BE2C (cell line): ENCODE measurements around the gene AKR1C2.

Experiments
- DNase-seq: peaks from one replicate; pipeline ENCODE4 v3.0.0-alpha.2; 2020
- H3K27me3 ChIP-seq: fragments of 250-450 bp; sonication (Bioruptor Pico); 2 replicates; pipeline ENCODE4 v1.5.1; 2020; ENCODE audit warnings: mild to moderate bottlenecking
- H3K36me3 ChIP-seq: fragments of 250-450 bp; sonication (Bioruptor Pico); 2 replicates; pipeline ENCODE4 v1.5.1; 2020; ENCODE audit warnings: mild to moderate bottlenecking
- H3K4me1 ChIP-seq: fragments of 250-450 bp; sonication (Bioruptor Pico); 2 replicates; pipeline ENCODE4 v1.5.1; 2020
- H3K4me3 ChIP-seq: 2 replicates; pipeline ENCODE4 v1.5.1; 2011; ENCODE audit warnings: low read depth, low read length
- H3K9me3 ChIP-seq: fragments of 250-450 bp; sonication (Bioruptor Pico); 2 replicates; pipeline ENCODE4 v1.5.1; 2020
- TF ChIP-seq, protein P1 (sequence below): IDR thresholded peaks from 2 replicates; pipeline ENCODE4 v1.5.1; 2012; ENCODE audit warnings: mild to moderate bottlenecking, low read depth, low read length

The AKR1C2 gene

DNA sequence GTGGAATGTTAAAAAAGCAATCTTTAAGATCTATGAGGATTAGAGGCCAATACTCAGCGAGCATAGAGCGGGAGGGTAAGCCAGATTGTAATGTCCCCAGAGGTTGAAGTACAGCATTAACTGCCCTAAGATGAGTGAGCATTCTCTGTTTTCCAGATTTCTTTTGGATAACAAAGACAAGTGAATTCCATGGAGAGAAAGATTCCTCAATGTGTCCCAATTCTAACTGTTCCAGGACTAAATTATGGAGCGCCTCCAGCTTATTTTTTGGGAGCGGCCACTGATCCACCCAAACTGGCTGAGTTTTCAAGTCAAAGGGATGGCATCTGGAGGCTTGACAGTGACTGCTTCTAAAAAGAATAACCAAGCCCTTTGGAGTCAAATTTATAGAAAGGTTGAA is 39.3 kb upstream of the AKR1C2 start:
- no peaks in the 10 kb centered on the region for H3K27me3 ChIP-seq
- DNase-seq, result no peak
- H3K9me3 ChIP-seq, result no peaks in the 10 kb centered on the region
- TF ChIP-seq, protein P1, sequence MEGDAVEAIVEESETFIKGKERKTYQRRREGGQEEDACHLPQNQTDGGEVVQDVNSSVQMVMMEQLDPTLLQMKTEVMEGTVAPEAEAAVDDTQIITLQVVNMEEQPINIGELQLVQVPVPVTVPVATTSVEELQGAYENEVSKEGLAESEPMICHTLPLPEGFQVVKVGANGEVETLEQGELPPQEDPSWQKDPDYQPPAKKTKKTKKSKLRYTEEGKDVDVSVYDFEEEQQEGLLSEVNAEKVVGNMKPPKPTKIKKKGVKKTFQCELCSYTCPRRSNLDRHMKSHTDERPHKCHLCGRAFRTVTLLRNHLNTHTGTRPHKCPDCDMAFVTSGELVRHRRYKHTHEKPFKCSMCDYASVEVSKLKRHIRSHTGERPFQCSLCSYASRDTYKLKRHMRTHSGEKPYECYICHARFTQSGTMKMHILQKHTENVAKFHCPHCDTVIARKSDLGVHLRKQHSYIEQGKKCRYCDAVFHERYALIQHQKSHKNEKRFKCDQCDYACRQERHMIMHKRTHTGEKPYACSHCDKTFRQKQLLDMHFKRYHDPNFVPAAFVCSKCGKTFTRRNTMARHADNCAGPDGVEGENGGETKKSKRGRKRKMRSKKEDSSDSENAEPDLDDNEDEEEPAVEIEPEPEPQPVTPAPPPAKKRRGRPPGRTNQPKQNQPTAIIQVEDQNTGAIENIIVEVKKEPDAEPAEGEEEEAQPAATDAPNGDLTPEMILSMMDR, result no peak
- no peaks in the 10 kb centered on the region for H3K36me3 ChIP-seq
- H3K4me3 ChIP-seq, result no peak overlapping the region
- no peaks in the 10 kb centered on the region for H3K4me1 ChIP-seq

DNA sequence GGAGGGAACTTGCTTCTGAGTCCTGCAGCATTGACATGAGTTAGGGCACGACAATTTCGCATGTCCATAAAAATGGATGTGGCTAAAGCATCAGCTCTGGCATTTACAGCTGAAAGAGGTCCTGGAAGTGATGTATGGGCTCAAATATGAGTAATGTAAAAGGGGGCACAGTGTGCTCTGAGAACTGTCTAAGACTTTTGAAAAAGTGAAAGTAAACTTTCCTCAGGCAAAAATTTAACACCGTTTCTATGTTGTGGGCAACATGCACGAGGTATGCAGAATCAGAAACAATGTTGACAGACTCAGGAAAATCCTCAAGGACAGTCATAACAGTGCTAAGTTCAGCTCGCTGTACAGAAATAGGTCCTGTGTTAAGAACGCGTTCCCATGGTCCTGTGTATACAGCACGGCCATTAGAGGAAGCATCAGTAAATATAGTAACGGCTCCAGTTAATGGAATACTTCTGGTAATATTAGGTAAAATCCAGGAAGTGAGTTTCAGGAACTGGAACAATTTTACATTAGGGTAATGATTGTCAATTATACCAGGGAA is 37.9 kb upstream of the AKR1C2 start:
- no peaks in the 10 kb centered on the region for H3K36me3 ChIP-seq
- TF ChIP-seq, protein P1, result no peak
- no peaks in the 10 kb centered on the region for H3K9me3 ChIP-seq
- no peaks in the 10 kb centered on the region for H3K27me3 ChIP-seq
- H3K4me1 ChIP-seq, result no peaks in the 10 kb centered on the region
- no peak for DNase-seq
- H3K4me3 ChIP-seq, result no peak overlapping the region

DNA sequence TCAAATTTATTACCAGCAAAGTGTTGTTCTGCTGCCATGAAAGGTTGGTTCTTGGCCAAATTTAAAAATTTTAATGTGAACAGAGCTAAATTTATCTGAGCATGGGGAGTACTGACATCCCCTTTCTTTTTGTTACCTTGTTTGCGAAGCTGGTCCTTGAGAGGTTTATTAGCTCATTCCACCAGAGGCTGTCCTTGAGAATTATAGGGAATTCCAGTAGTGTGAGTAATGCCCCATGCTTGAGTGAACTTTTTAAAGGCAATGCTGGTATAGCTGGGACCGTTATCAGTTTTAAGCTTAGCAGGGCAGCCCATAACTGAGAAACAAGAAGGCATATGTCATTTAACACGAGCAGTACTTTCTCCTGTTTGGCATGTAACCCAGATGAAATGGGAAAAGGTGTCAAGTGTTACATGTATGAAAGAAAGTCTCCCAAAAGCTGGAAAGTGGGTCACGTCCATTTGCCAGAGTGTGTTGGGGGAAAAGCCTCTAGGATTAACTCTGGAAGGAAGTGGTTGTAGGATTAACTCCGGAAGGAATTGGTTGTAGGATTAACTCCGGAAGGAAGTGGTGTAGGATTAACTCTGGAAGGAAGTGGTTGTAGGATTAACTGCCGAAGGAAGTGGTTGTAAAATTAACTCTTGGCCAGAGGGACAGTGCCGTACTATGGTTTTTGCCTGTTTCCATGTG is 37.3 kb upstream of the AKR1C2 start:
- Histone ChIP-seq H3K36me3 (no peaks in the 10 kb centered on the region), H3K9me3 (no peaks in the 10 kb centered on the region), H3K4me1 (no peaks in the 10 kb centered on the region), H3K4me3 (no peak overlapping the region), H3K27me3 (no peaks in the 10 kb centered on the region)
- TF ChIP-seq, protein P1, result no peak
- DNase-seq, result no peak

DNA sequence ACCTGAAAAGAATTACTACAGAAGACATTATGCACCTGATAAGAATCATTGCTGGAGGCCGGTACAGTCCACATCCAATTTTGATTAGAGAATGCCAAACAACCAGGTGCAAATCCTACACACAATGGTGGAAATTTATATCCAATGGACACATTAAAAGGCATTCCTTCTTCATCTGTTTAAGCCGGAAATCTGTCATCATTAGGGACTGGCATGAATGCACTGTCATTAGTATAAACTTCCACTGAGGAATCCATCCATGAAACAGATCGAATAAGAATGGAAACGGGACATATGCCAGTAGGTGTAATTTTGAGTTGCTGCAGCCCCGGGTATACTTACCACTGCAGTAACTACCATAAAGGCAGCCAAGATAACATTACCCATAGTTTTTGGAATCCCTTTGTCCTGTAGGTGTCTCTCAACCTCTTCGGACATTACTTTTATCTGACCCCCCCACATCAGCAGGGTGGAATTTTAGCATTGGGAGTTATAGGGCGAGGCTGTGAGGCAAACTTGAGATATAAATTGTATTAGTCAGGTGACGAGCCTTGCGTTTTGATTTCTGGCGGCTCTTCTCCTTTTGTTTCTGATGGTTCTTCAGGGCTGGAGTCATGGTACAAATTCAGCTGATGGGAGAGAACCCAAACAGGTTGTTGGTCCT is 36.5 kb upstream of the AKR1C2 start:
- TF ChIP-seq, protein P1, result no peak
- H3K36me3 ChIP-seq, result no peaks in the 10 kb centered on the region

DNA sequence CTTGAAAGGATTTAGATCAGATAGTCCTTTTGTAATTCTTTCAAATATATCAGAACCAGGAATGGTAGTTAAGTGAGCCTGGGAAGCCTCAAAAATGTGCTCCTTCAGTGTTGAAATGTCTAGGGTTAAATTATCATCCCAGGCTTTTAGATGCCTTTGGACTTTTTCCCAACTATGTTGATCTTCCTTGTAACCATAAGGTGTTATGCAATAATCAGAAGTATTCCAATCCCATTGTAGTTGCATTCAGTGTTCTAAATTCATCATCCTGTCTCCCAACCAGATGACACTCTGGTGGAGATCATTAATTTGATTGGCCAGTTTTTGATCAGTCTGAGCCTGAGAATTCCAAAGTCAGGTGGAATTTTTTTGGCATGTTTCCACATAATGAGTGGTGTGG is 35.1 kb upstream of the AKR1C2 start:
- H3K4me3 ChIP-seq, result no peak overlapping the region
- no peaks in the 10 kb centered on the region for H3K4me1 ChIP-seq
- TF ChIP-seq, protein P1, result no peak
- H3K36me3 ChIP-seq, result no peaks in the 10 kb centered on the region
- no peaks in the 10 kb centered on the region for H3K9me3 ChIP-seq
- no peaks in the 10 kb centered on the region for H3K27me3 ChIP-seq
- no peak for DNase-seq

More for the DNA sequence above, 36.5 kb upstream of the AKR1C2 start:
- Histone ChIP-seq H3K27me3 (no peaks in the 10 kb centered on the region), H3K4me1 (no peaks in the 10 kb centered on the region), H3K9me3 (no peaks in the 10 kb centered on the region), H3K4me3 (no peak overlapping the region)
- no peak for DNase-seq

DNA sequence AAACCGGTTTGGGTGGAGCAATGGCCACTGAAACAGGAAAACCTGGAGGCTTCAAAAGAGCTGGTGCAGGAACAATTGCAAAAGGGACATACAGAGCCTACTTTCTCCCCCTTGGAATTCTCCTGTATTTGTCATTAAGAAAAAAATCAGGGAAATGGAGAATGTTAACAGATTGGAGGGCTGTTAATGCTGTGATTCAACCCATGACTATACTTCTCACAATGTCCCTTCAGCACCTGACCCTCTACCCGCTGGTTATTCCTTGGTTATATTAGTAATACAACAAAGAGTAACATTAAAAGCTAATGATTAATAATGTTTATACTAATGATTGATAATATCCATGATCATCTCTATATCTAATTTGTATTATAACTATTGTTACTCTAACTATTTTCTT is 34.4 kb upstream of the AKR1C2 start:
- no peak for DNase-seq
- no peak overlapping the region for H3K4me3 ChIP-seq
- H3K9me3 ChIP-seq, result no peaks in the 10 kb centered on the region
- H3K4me1 ChIP-seq, result no peaks in the 10 kb centered on the region
- H3K27me3 ChIP-seq, result no peaks in the 10 kb centered on the region
- TF ChIP-seq, protein P1, result no peak
- no peaks in the 10 kb centered on the region for H3K36me3 ChIP-seq
